Effector CD8-positive, alpha-beta T cell (primary cell): ENCODE measurements around the gene SLTM.
"Not testable (repeated sequence)": the region's sequence is repeated elsewhere in the genome, so short reads cannot be mapped to it uniquely, and the experiment has no call there.

ENCODE experiments used
- DNase-seq: peaks from one replicate; lab custom pipeline; 2025; lab: John Stamatoyannopoulos, UW
- total RNA-seq, 4 experiments: gene quantifications; one replicate each; lab custom pipeline; 2026; lab: John Stamatoyannopoulos, UW

The SLTM gene
- 274 to 328 (median 300) reads per million in 4 experiments for total RNA-seq

DNA sequence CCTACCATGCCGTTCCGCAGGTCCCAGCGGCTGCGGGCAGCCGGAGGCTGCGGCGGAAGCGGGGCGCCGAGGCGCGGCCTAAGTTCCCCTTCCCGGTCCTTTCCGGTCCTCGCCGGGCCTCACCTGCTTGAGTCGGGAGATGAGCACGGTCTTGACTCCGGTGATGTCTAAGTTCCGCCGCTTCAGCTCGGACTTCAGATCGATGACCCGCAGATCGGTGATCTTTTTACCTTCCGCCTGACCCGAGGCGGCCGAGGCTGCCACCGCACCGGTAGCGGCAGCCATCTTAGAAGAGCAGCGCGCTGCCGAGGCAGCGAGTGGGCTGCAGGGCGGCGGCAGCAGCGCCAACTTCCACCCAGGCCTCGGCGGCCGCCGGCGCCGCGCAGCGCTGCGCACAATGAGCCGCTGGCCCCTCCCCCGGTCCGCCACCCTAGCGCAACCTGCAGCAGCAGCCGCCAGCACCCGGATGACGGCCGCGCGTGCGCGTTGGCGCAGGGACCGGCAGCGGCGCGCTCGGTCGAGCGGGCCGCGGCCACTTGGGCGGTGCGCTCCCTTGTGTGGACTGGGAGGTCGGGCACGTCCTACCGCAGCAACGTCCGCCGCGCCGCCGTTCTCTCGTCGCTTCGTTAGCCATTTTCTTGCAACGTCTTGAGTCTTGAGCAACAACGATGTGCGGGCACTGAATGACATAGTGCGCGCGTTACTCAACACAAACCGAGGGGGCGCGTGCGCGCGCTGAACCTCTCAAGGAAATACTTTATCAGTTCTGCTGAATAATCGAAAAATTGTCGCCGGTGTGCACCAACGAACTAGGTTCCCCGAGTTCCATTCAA, at the start of gene SLTM:
Gene SLTM (minus strand): TSS at position 399 of the 833 bp plus-strand sequence. CDS start 114 bp downstream, at position 285.
- peak; percentile 86 for DNase-seq

DNA sequence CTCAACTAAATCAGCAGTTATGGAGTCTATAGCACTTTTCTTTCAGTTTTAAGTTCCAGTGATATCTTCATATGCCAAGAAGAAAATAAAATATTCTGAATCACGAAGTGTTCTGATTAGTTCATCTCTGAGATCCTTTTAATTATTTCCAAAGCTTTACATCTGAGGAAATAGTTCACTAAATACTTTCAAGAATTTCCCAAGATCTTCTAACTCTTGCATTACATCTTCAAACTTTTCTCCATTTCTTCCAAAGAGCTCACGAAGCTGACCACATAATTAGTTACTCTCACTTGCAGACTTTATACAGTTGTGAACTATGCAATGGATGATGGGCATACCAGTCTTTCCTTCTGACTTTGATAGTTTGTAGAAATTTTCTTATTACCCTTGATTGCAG, 49.8 kb upstream of the SLTM start:
- no peak for DNase-seq

DNA sequence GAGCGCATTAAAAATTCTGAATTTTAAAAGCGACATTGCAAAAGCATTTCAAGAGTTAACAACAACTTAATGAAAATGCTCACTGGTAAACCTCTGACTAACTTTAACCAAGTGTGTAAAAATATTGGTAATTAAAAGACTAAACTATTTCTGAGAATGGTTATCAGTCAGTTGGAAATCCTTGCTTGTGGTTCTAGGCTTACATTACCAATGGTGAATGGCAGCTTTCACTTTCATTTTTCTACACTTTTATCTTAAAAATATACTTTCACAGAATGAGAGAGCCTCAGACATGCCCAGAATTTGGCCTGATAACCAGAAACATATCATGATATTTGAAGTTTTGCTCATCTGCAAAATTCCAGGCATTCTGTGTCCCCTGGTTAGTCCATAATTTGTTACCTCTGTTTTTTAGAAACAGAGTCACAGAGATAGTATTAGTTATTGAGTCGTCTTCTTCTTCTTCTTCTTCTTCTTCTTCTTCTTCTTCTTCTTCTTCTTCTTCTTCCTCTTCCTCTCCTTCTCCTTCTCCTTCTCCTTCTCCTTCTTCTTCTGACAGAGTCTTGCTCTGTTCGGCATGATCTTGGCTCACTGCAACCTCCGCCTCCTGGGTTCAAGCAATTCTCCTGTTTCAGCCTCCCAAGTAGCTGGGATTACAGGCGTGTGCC, 48.5 kb upstream of the SLTM start:
- no peak for DNase-seq

DNA sequence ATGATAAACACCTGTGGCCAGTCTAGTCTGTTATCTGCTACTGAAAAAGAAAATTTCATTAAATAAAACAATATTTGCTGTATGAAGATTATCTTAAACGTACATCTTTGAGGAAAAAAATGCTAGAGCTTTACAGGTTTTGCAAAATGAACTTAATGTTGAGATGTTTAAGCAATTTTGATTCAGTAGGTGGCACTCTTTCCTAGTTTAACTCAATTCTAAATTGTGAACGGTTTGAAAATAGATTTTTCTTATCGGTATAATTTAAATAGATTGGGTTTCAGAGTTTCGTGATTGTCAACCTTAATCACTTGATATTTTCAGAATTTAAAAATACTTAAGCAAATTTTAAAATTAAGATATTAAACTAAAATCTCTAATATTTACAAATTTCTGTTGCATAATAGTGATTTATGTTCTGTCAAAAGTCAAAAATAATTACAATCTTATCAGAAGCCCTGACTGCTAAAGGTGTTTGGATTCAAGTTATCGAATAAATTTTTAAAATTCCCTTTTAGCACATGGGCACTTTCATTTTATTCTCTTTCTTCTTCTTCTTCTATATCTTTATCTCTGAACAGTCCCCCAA, 47.0 kb upstream of the SLTM start:
- no peak for DNase-seq

DNA sequence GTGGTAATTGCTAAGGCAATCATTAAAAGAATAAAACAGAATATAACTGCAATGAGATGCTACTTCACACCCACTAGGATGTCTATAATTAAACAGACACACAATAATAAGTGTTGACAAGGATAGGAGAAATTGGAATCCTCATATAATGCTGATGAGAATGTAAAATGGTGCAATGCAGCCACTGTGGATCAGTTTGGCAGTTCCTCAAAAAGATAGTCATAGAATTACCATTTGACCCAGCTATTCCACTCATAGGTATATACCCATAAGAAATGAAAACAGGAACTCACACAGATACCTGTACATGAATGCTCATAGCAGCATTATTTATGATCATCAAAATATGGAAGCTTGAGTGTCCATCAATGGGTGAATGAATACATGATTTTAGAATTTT, 44.4 kb upstream of the SLTM start:
- DNase-seq: no peak

DNA sequence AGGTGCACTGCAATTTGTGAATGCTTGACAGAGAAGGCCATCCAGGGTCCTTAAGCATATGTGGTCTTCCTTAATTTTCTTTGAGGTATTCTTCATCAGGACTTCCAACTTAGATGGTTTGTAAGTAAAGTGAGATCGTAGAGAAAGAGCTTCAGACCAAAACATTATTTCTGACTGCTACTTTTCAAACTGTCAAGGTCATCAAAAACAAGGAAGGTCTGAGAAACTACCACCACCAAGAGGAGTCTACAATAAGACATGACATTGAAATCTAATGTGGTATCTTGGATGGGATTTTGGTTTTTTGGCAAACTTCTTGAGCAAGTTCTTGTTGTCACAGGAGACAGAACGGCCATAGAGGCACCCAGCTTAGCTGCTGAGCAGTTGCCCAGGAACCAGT, 34.0 kb upstream of the SLTM start:
- no peak for DNase-seq

DNA sequence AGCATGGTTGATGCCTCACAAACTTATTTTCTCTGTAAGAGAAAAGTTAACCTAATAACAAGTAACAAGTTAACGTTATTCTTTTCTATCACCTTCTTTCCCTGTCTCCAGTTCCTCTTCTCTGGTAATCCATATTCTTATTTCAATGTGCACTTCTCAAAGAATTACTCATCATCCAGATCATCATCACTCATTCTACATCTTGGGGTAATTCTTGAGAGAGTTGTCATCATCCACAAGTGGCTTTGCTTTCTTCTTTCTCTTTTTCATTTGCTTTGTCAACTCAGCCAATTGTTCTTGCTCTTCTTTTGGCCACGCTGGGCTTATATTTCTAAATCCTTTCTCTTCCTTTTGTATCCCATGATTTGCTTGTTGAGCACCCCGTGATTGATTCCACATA, 33.2 kb upstream of the SLTM start:
- DNase-seq: no peak

DNA sequence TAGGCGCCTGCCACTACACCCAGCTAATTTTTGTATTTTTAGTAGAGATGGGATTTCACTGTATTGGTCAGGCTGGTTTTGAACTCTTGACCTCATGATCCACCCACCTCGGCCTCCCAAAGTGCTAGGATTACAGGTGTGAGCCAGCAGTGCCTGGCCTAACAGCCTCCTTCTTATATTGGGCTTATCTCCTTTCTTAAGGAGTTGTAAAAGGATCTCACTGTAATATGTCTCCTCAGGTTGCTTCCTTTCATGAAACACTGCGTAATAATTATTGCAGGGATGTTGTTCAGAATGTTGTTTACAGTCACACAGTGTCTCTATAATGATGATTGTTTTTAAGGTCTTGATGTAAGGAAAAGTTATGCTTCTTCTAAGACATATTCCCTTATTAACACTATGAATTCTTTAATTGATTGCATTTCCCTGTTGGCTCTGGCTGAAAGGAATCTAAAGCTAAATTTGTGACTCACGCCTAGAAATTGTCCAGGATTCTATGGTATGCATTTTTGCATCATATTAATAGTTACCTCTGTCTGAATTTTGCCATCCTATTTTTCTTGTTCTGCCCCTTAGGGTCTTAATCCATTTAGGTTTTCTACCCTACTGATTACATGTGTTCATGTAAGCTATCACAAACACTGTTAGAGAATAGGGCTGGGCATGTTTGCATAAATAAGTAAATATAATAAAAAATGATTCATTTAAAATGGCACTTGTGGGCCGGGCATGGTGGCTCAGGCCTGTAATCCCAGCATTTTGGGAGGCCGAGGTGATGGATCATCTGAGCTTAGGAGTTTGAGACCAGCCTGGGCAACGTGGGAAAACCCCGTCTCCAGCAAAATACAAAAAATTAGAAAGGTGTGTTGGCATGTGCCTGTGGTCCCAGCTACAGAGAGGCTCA, 29.4 kb upstream of the SLTM start:
- DNase-seq: no peak

DNA sequence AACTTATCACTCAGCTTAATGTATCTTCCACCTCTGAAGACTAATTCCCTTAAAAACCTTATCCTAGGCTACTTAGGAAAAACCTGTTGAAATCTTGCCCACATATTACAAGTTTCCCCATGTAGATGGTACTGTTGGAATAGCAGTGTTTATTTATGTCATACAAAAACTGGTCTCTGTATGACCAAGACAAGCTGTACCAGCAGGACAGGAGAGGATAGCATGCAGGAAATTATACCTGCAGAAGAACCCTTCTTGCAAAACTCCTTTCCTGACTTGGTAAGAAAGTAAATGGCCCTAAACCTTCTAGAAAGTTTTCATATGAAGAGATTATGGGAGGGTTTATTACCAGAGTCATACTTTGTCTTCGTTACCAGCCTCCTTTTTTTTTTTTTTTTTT, 28.7 kb upstream of the SLTM start:
- DNase-seq: no peak

DNA sequence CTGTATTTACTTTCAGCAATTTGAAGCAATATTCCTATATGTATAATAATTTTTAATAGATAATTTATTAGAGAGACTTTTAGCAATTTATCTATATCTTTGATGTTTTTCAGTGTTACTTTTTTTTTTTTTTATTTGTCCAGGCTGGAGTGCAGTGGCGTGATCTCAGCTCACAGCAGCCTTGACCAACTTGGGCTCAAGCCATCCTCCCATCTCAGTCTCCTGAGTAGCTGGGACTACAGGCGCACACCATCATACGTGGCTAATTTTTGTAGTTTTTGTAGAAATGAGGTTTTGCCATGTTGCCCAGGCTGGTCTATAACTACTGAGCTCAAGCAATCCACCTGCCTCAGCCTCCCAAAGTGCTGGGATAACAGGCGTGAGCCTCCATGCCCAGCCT, 25.3 kb upstream of the SLTM start:
- DNase-seq: no peak

DNA sequence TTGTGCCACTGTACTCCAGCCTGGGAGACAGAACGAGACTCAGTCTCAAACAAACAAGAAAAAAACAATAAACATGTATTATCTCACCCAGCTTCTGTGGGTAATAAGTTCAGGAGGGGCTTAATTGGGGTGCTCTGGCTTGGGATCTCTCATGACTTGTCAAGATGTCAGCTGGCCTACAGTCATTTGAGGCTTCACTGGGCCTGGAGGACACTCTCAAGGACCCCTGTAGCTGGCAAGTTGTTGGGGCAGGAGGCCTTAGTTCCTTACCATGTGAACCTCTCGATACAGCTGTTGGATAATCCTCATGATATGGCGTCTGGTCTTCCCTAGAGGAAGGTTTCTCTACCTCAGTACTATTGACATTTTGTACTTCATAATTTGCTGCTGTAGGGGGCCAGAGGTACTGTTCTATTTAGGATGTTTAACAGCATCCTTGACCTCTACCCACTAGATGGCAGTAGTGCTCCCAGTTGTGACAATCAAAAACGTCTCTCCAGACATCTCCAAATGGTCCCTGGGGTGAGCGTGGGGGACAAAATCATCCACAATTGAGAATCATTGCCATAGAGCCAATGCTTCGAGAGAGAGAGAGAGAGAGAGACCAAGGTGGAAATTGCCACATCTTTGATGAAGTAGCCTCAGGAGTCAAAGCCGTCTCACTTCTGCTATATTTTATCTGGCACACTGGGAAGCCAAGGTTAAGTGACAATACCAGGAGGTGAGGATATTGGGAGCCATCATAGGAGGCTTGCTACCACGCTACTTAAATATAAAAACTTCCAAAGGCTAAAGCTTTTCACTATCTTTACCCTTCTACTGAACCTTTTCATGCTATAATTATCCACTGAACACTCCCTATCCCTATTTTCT, 23.9 kb upstream of the SLTM start:
- DNase-seq: peak; percentile 41

DNA sequence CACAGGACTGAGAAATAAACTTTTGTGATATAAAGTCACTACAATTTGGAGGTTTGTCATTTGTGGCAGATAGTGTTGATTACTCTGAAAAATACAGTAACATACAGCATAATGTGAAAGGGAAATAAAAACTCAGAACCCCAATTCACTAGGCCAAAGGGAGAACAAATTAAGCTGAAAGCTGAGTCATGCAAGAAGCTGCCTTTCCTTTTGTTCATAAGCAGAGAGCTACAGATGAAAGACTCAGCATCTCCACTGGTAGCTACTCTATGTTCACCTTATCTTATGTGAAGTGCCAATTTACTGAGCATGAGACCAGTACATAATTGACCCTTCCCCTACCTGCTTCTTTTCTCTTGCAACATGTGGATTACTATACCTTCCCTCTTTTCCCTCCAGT, 19.3 kb upstream of the SLTM start:
- DNase-seq: no peak

DNA sequence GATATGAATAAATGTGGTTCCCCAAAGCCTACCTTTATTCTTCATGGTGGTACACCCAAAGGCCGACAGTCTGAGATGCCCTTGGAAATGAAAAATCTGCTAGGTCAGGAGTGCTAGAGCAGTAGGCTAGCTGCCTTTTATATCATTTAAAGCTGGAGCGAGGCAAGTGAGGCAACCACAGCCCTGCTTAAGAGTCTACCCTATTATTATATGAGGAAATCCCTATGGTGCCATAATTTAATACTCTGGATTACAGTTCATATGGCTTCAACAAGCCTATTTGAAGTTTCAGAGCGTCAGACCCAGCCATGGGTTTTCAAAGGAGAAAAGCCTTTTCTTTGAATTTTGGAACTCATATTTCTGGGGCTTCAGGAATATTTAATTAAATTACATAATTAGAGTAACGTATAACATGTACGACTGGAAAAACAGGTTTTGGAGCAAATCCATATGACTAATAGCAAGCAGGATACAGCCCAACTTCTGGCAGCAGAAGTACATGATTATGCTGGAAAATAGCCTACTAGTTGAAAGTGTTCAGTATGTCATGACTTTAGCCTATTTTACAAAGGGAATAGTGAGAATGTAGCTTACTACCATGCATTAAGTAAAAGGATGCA, 18.0 kb upstream of the SLTM start:
- no peak for DNase-seq

DNA sequence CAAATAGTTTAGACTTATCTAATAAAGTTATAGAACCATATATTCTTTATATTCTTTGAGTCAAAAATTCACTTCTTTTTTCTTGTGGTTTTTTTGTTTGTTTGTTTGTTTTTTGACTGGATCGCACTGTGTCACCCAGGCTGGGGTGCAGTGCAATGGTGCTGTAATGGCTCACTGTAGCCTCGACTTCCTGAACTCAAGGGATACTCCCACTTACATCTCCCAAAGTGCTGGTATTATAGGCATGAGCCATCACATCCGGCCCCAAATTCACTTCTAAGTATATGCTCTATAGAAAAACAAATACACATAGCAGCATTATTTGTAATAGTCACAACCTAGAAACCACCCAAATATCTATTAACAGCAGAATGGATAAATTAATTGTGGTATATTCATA, 13.7 kb upstream of the SLTM start:
- no peak for DNase-seq

DNA sequence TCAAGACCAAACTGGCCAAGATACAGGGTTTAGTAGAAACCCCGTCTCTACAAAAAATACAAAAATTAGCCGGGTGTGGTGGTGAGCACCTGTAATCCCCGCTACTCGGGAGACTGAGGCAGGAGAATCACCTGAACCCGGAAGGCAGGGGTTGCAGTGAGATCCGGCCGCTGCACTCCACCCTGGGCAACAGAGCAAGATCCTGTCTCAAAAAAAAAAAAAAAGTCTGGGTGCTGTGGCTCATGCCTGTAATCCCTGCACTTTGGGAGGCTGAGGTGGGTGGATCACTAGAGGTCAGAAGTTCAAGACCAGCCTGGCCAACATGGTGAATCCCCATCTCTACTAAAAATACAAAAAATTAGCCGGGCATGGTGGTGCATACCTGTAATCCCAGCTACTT, 1.5 kb upstream of the SLTM start:
- DNase-seq: not testable (repeated sequence)

DNA sequence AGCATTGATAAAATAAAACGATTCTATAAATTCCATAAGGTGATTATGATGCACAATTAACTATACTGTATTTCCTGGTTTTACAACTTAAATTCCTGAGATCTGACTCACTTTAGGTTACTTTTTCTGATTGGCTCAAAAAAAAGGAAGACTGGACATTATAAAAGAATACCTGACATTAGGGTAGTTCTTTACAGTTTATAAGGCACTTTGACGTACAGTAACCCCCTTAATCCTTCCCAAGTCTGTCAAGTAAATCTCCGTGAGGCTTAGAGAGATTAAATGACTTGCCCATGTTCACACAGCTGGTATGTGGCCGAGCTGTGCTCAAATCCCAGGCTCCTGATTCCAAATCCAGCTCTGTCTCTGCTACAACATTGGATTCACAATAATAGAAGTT, 1.0 kb upstream of the SLTM start:
- no peak for DNase-seq

DNA sequence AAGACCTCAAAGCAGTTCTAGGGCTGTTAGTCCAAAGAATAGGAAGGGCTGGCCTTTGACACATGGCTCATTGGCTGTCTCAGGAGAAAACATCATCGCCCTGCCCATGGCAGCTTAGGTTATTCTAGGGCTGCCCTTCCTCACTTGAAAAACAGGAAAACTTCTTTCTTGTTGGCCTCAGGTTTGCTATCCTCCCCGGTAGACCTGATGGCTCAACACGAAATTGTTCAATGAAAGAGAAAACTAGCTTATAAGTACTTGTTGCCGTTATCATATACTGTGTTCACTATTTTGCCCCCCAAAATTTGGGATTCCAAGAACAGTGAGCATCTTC, 602 bp upstream of the SLTM start:
- no peak for DNase-seq

DNA sequence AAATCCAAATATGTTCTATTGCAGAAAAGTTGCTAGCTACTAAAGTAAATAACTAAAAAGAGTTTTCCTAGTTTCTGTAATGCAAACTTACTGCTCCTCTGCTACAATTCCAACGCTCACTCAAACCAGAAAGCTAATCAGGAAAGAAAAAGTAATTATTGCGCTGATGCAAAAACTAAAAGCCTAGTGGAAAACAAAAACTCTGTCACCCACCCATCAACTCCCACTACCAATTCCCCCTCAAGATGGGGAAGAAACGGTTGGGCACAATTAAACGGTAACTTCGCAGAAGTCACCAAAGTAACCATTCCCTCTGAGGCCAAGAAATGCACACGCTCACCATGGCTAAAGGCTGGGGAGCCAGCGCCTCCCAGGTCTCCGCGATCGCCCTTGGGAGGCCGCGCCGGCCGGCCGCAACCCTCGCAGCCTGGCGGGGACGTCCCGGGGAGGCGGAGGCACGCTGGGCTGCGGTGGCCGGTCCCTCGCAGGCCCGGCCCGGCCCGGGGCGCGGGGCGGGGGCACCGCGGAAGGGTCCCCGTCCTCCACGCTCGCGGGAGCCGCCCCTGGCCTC, 684 bp downstream of the SLTM start:
- no peak for DNase-seq

DNA sequence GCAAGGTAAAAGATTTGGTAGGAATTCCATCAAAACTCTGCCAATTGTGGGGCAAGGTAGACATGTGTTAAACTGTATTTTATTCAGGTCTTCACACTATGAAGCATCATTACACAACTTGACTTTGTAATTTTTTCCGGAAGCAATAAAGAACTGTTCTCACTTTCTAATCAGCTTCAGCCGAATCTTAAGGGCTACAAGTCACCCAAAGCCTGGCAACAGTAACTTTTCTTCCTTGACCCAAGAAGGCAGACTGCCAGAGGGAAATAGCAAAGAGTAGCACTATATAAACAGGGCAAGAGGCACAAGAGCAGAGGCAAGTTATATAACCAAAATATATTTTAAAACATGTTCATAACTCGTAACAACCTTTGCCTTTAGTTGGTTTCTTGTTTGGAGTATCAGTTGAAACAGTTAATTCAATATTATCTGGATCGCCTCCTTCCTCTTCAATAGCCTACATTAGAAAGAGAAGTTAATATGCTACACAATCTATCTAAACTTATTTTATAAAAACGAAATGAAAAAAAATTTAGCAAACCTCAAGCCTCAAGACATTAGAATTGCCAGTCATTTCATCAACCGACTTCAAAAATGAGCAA, 1.4 kb downstream of the SLTM start:
- DNase-seq: no peak

DNA sequence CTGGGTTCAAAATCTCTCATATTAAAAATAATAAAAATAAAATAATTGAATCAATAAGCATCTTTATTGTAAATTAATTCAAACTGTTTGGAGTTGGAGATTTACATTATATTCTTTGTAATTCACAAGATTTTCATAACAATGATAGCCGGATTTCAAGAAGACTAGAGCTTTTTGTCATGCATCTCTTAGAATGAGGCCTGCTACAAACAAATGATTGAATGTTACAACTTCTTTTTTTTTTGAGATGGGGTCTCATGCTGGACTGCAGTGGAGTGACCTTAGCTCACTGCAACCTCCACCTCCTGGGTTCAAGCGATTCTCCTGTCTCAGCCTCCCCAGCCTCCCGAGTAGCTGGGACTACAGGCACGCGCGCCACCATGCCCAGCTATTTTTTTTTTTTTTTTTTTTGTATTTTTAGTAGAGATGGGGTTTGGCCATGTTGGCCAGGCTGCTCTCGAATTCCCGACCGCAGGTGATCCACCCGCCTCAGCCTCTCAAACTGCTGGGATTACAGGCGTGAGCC, 3.5 kb downstream of the SLTM start:
- no peak for DNase-seq
